Kidney epithelial cell (primary cell): ENCODE data around the gene E2F4. TPM values are rescaled to one million over a fixed set of nuclear protein-coding genes. Genes with fewer than 3 reads are reported as not detected.

Experiments
- DNase-seq: peaks from one replicate; pipeline ENCODE4 v3.0.0-alpha.2; 2010; ENCODE audit warnings: low read depth
- H3K27me3 ChIP-seq: 2 replicates; pipeline ENCODE4 v1.6.0; 2011; ENCODE audit warnings: low read length; ENCODE audit not compliant: control insufficient read depth, insufficient read depth
- H3K36me3 ChIP-seq: 2 replicates; pipeline ENCODE4 v1.5.1; 2011; ENCODE audit warnings: low read length; ENCODE audit not compliant: control insufficient read depth, insufficient read depth
- H3K4me3 ChIP-seq: 2 replicates; pipeline ENCODE4 v1.5.1; 2011; ENCODE audit warnings: low read depth, mild to moderate bottlenecking, control low read depth, low read length
- total RNA-seq: library from RNA; depleted of rRNA; stranded (reverse); fragments of >200 nt; gene quantifications from 2 replicates; pipeline ENCODE4 v1.2.3, GENCODE V29; 2015
- TF ChIP-seq, protein P1 (sequence below): IDR thresholded peaks from 2 replicates; pipeline ENCODE4 v1.5.1; 2011; ENCODE audit warnings: mild to moderate bottlenecking, moderate library complexity, low read length, control low read depth, inconsistent platforms; ENCODE audit not compliant: insufficient read depth, poor library complexity, severe bottlenecking

The E2F4 gene
- total RNA-seq, 1 donor from 2014 or later = 84.9 TPM

DNA sequence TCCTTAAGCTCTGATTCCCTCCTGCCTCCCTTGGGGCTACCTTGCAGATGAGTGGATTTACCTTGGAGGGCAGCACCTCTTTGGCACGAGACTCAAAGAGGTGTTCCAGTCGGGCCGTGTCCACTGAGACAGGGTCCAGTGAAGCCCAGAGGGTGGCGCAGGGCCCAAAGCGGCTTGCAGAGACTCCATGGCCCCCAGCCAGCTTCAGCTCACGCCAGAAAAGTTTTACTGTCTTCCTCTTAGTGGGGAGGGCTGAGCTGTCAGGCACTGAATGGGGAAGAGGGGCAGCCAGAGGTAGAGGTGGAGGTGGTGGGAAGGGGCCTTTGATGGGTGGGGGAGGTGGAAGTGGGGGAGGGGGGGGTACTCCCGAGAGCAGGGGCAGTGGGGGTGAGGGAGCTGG, 41.6 kb downstream of the E2F4 start:
- peaks cover 7% of the 10 kb centered on the region for H3K36me3 ChIP-seq
- H3K4me3 ChIP-seq = no peak overlapping the region
- H3K27me3 ChIP-seq = no peaks in the 10 kb centered on the region
- no peak for DNase-seq
- TF ChIP-seq, protein P1, sequence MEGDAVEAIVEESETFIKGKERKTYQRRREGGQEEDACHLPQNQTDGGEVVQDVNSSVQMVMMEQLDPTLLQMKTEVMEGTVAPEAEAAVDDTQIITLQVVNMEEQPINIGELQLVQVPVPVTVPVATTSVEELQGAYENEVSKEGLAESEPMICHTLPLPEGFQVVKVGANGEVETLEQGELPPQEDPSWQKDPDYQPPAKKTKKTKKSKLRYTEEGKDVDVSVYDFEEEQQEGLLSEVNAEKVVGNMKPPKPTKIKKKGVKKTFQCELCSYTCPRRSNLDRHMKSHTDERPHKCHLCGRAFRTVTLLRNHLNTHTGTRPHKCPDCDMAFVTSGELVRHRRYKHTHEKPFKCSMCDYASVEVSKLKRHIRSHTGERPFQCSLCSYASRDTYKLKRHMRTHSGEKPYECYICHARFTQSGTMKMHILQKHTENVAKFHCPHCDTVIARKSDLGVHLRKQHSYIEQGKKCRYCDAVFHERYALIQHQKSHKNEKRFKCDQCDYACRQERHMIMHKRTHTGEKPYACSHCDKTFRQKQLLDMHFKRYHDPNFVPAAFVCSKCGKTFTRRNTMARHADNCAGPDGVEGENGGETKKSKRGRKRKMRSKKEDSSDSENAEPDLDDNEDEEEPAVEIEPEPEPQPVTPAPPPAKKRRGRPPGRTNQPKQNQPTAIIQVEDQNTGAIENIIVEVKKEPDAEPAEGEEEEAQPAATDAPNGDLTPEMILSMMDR = no peak

DNA sequence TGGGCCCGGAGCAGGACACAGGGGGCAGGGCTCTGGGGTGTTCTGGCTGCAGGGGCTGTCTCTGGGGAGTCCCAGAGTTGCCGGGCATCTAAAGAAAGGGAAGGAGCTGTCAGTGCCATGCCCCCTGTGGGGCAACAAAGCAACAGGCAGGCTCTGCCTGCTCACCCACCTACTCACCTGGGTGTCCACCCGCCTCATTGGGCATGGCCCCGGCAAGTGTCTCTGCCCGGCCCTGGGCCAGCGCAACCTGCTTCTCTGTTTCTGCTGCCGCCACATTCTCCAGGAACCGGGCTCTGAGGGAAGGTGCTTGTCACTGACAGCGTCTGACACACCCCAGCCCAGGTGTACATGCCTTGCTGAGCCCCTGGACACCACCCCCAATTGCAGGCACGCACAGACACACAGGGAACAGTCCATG, 42.2 kb downstream of the E2F4 start:
- no peak for DNase-seq
- peaks cover 8% of the 10 kb centered on the region for H3K36me3 ChIP-seq
- no peak overlapping the region for H3K4me3 ChIP-seq
- H3K27me3 ChIP-seq = no peaks in the 10 kb centered on the region
- TF ChIP-seq, protein P1 = no peak

DNA sequence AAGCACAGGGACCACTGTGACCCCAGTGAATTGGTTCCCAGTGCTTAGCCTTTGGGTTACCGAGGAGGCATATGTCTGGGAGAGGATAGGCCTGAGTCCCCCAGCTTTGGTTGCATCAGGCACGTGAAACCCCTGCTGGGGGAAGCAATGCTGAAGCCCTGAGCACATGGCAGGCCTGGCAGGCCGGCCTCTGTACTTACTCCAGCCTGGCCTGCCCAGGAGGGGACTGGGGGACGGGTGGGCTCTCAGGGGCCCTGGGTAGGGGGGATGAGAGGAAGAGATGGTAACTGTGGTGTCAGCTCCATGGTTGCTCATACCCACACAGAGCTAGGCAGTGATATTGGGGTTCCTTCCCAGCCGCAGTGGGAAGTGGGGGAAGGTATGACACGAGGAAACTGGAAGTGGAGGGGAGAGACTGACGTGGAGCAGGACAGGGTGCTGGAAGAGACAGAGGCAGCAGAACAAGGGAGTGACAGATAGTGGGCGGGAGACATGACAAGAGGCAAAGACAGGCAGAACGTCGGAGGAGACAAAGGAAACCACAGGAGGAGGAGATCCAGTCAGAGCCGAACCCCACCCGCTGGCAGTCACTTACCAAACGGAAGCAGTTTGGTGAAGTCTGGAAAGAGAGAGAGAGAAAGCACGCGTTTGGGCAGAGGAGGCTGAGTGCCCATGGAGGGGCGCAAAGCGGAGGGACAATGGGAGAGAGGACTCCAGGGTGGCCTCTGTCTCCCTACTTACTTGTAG, 44.0 kb downstream of the E2F4 start:
- H3K4me3 ChIP-seq = no peak overlapping the region
- TF ChIP-seq, protein P1 = no peak
- peaks cover 7% of the 10 kb centered on the region for H3K36me3 ChIP-seq
- DNase-seq = no peak
- H3K27me3 ChIP-seq = no peaks in the 10 kb centered on the region

DNA sequence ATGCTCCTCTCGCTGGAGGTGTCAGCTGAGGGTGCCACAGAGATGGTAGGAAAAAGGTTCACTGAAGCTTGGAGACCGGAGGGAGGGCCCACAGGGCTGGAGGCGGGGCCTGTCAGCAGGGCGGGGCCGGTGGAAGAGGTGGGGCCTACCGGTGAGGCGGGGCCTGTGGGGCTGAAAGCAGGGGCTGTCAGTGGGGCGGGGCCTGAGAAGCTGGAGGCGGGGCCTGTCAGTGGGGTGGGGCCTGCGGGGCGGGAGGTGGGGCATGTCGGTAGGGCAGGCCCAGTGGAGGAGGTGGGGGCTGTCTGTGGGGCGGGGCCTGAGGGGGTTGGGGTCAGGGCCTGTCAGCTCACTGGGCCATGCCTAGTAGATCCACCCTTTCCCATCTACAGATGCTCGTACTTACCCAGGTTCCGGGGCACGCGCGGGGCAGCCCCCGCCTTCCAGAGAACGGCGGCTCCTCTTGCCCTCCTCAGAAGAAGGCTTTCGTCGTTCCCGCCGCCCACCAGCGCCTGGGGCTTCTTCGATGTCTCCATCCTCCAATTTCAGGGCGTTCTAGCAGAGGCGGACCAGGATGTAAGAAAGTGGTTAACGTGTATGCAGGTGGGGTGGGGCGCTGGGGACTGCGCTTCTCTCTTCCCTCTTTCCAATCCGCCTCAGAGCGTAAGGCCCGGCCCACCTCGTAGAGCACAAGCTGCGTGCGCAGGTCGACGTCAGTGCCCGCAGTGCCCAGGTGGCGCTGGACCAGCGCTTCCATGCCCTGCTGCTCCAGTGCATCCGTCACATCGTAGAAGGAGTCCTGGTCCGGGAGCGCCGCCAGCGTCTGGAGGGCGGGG, 44.8 kb downstream of the E2F4 start:
- Histone ChIP-seq H3K27me3 (no peaks in the 10 kb centered on the region), H3K4me3 (no peak overlapping the region), H3K36me3 (peaks cover 7% of the 10 kb centered on the region)
- TF ChIP-seq, protein P1 = no peak
- no peak for DNase-seq

DNA sequence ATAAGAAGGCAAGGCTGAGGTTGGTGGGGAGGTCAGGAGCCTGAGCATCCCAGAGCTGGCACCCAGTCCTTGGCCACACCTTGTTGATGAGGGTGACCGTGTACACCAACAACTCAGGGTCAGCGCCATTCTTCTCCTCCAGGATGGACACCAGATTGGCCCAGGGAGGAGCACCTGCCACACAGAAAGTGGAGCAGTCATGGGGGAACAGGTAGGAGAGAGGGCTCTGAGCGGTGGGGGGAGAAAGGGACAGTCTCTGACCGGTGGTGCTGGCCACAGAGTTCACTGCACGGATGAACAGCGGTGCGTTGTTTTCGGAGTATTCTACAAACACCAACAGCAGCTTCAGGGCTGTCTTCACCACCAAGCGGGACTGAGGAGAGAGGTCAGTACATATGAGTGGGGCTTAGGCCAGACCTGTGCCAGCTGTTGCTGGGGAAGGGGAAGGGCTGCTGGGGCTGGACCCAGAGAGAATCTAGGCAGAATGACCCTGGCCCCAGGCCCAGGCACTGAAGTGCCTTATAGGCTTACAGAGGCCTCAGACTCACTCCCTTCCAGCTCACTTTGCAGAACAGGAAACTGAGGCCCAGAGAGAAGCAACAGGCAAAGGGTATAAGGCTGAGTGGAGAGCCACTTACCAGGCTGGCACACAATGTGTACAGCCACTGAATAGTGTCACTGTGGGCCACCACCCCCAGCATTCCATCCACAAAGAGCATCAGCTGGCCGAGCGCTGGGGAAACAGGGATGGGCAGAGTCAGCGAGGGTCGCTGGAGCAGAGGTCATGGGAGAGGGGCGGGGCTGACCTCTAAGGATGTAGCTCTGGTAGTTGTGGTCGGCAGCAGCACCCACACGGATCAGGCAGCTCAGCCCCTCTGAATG, 45.7 kb downstream of the E2F4 start:
- no peak for DNase-seq
- Histone ChIP-seq H3K36me3 (peaks cover 4% of the 10 kb centered on the region), H3K4me3 (no peak overlapping the region), H3K27me3 (no peaks in the 10 kb centered on the region)
- TF ChIP-seq, protein P1 = no peak
